ENCODE results near the gene SPEN.

Gene SPEN

GRCh38 chr1:15957221-15958095, 110.0 kb downstream of the SPEN start:
- FAIRE-seq (no peak), DNase-seq (ENCODE audit: insufficient read length, low spot score) (no peak)

- DNase-seq (ENCODE audit: insufficient read length, low spot score) (no peak), FAIRE-seq (no peak)
Measured at GRCh38 chr1:15958111-15958510, 110.6 kb downstream of the SPEN start.

DNA sequence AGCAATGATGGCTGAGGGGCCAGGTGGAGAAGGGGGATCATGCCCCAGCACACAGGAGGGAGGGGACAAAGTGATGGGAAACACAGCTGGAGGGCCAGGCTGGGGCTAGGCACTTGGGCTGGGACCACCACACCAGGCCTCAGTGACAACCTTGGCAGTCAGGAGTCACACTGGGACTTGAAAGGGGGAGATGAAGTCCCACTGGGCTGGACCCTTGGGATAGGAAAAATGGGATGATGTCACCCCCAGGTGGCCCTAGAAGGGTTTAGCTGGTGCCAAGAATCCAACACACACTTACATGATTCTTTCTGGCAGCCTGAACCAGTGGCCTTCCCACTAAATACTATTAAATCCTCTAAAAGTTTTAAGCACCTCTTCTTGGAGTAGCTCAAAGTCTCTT, 111.3 kb downstream of the SPEN start:
- no peak for FAIRE-seq
- DNase-seq (ENCODE audit: insufficient read length, low spot score) = no peak

- FAIRE-seq = no peak
- DNase-seq (ENCODE audit: insufficient read length, low spot score) = no peak
Measured at GRCh38 chr1:15959424-15959823, 111.9 kb downstream of the SPEN start.

DNA sequence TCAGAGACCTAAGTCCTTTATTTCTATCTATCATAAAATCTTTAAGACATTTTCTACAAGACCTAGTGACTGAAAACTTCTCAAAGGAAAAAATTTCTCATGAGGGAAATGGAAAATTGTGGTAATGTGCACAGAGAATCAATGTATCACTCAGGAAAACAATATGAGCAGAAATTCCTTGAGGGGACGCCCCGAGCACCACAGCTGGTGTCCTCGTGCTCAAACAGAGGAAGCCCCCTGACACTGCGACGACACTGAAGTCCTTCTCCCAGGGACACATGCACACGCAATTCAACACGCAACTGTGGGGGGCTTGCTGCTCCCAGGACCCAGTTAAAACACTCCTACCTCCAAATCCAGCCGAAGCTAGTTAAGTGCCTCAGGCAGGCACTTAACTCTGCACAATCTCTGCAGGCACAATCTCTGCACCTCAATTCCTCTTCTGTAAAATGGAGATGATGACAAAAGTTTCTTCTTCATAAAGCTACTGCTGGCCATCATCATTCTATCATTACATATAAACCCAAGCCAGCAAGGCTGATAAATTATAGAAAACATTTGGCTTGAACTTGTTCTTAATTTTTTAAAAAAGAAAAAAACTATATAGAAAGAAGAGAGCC, 112.4 kb downstream of the SPEN start:
- no peak for FAIRE-seq
- no peak for DNase-seq (ENCODE audit: insufficient read length, low spot score)

- no peak for FAIRE-seq
- no peak for DNase-seq (ENCODE audit: insufficient read length, low spot score)
Measured at GRCh38 chr1:15960808-15961207, 113.3 kb downstream of the SPEN start.

- FAIRE-seq (no peak), DNase-seq (ENCODE audit: insufficient read length, low spot score) (no peak)
Measured at GRCh38 chr1:15961492-15961891, 114.0 kb downstream of the SPEN start.

- DNase-seq (ENCODE audit: insufficient read length, low spot score) (no peak), FAIRE-seq (no peak)
Measured at GRCh38 chr1:15962176-15962575, 114.7 kb downstream of the SPEN start.

GRCh38 chr1:15962671-15963362, 115.3 kb downstream of the SPEN start:
- FAIRE-seq = no peak
- DNase-seq (ENCODE audit: insufficient read length, low spot score) = no peak

DNA sequence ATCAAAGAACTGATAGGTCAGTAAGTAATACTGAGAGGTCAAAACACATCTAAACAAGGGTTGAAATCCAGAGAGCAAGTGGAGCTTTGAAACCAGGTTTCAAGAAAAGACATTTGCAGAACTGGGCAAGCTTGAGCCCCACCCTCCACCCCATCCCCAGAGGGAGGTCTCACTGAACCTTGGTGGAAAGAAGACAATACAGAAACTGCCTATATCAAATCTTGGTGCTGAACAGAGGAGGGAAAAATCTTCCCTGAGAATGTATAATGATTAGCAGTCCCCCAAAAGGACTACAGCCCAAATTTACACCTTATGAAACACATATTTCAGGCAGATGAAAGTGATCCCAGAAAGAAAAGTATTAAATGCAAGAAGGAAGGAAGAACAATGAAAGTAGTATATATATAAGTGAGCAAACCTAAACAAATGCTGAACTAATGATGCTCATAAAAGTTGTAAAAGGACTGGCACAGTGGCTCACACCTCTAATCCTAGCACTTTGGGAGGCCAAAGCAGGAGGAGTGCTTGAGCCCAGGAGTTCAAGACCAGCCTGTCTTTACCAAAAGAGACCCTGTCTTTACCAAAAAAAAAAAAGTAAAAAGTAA, 116.0 kb downstream of the SPEN start:
- no peak for FAIRE-seq

GRCh38 chr1:15963968-15964648, 116.6 kb downstream of the SPEN start:
- no peak for DNase-seq (ENCODE audit: insufficient read length, low spot score)
- FAIRE-seq = no peak

More for the DNA sequence above, 116.0 kb downstream of the SPEN start:
- no peak for DNase-seq (ENCODE audit: insufficient read length, low spot score)

DNA sequence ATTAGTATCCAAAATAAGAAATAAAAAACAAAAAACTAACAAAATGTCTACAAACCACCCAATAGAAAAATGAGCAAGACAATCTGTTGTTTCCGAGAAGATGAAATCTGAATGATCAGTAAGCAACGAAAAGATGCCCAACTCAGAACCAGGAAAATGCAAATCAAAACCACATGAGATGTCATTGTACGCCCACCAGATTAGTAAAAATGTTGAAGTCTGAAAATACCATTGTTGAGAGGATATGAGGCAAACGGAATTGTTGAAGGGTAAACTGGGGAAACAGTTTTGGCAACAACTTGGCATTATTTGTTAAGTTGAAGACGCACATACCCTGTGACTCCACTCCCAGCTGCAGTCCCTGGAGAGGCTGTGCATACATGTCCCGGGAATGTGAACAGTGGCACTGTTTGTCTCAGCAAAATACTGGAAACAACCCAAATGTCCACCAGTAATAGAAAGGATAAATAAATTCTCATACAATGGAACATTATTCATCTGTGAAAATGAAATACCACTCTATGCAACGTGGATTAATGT, 117.8 kb downstream of the SPEN start:
- DNase-seq (ENCODE audit: insufficient read length, low spot score) = no peak
- no peak for FAIRE-seq

DNA sequence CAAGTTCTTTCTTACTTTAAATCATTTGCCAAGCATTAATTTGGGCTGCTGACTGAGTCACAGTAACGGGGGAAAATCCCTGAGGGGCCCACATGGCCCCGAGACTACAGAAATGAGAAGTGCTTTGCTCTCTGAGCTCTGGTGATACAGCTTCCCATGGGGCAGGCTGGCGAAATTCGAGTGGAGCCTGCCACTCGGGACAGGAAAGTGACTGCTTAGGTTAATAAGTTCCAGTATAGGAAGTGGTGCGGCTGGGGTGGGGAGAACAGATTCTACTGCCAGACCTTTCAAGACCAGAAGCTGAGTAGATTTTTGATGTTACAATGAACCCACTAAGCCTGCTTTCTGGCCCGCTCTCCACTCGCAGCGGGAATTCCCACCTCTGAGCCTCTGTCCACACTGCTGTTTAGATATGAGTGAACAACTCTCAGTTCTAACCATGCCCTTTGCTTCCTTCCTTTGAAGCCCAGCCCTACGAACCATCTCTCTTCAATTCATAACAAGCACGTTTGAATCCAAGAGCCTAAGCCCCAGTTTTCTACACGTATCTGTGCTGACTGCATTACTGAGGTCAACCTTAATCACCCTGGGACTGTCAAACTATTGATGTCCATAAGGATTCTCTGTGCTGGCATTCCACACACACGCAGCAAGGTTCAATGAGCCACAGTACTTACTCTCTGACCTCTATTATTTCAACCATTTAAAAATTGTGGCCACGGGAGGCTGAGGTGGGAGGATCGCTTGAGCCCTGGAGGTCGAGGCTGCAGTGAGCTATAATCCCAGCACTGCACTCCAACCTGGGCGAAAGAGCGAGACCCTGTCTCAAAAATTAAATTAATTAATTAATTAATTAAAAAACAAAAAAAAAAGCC, 118.8 kb downstream of the SPEN start:
- no peak for FAIRE-seq
- no peak for DNase-seq (ENCODE audit: insufficient read length, low spot score)

- FAIRE-seq = no peak
Measured at GRCh38 chr1:15966956-15967344, 119.4 kb downstream of the SPEN start.

DNA sequence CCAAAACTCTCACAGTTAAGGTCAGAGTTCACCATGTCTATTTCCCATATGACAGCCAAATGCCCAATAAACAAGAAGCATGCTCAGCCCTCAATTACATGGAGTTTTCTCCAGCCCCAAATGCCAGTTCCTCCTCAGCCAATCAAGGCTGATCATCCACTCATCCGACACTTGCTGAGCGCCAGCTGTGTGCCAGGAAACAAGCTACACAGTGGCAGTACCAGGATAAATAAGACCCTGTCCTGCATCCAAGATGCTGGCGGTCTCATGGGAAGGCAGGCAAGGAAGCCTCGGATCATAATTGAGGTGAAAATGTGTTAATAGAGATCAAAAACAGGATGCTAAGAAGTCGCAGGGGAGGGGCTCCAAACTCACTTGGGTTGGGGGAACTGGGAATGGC, 120.7 kb downstream of the SPEN start:
- FAIRE-seq (no peak), DNase-seq (ENCODE audit: insufficient read length, low spot score) (no peak)

More at GRCh38 chr1:15966956-15967344, 119.4 kb downstream of the SPEN start:
- no peak for DNase-seq (ENCODE audit: insufficient read length, low spot score)

GRCh38 chr1:15969321-15969880, 121.9 kb downstream of the SPEN start:
- FAIRE-seq (no peak), DNase-seq (ENCODE audit: insufficient read length, low spot score) (no peak)

- DNase-seq (ENCODE audit: insufficient read length, low spot score) (no peak), FAIRE-seq (no peak)
Measured at GRCh38 chr1:15970911-15971310, 123.4 kb downstream of the SPEN start.

GRCh38 chr1:15972409-15972808, 124.9 kb downstream of the SPEN start:
- FAIRE-seq (no peak), DNase-seq (ENCODE audit: insufficient read length, low spot score) (no peak)

DNA sequence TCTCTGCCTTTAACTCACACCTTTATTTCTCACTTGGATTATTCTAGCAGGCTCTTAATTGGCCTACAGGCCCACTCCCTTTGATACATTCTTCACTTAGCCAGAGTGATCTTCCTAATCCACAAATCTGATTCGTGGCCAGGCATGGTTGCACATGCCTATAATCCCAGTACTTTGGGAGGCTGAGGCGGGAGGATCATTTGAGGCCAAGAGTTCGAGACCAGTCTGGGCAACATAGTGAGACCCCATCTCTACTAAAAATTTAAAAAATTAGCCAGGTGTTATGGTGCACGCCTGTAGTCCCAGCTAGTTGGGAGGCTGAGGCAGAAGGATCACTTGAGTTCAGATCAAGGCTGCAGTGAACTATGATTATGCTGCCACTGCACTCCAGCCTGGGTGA, 126.3 kb downstream of the SPEN start:
- no peak for FAIRE-seq
- DNase-seq (ENCODE audit: insufficient read length, low spot score) = no peak

All from HTR-8/SVneo (cell line).